SH-SY5Y (cell line): ENCODE results near the gene PARP8.

ENCODE experiments used
- GATA2 ChIP-seq: IDR thresholded peaks from 2 replicates; pipeline ENCODE4 v1.6.1; 2011; ENCODE audit warnings: mild to moderate bottlenecking, low read depth, low read length
- GATA3 ChIP-seq: IDR thresholded peaks from 2 replicates; pipeline ENCODE4 v1.6.1; 2011; ENCODE audit warnings: low read depth, mild to moderate bottlenecking, low read length, moderate library complexity

- no peak for TF ChIP-seq GATA2
- no peak for TF ChIP-seq GATA3
Observed at GRCh38 chr5:50722223-50722622, 55.8 kb downstream of the PARP8 start.
